ENCODE results near the gene FGFRL1. TPM values are rescaled to one million over a fixed set of nuclear protein-coding genes. Genes with fewer than 3 reads are reported as not detected.
"Not testable (repeated sequence)": the region's sequence is repeated elsewhere in the genome, so short reads cannot be mapped to it uniquely, and the experiment has no call there.

Gene FGFRL1
- total RNA-seq, 1 experiment from 2014 or later, result 59.5 TPM

DNA sequence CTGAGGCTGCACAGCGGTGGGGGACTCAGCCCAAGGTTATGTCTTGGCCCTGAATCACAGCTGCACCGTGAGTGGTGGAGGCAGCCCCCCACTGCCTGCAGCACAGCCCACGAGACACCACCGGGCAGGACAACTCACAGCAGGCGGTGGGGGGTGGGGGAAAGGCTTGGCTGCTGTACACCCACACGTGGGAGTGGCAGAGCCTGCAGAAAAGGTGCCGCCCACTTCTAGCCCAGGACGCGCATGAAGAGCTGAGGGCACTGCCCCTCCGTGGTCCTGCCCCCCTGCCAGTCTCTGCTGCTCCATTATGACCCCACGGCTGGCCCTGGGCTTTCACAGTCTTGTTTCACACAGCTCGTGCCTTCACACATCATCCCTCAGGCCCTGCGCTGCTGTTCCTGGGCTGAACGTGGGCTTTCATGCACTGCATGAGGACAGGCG lies 40.8 kb downstream of the FGFRL1 start:
- H3F3A ChIP-seq (ENCODE audit: insufficient read depth, low read depth), result no peaks in the 10 kb centered on the region
- no peak overlapping the region for H2AFZ ChIP-seq
- H3K36me3 ChIP-seq (ENCODE audit: low read depth), result no peaks in the 10 kb centered on the region
- H3K4me2 ChIP-seq, result no peak overlapping the region
- intact Hi-C loops (cut with micrococcal nuclease; ENCODE audit: unreplicated experiment), result no loop called here
- no peaks in the 10 kb centered on the region for H3K9me2 ChIP-seq (ENCODE audit: insufficient read depth)
- no peak overlapping the region for H3K4me3 ChIP-seq
- H3K9me3 ChIP-seq (ENCODE audit: insufficient read depth, low read depth), result no peaks in the 10 kb centered on the region
- ChIA-PET CTCF (no interaction called here), POLR2A (ENCODE audit: unreplicated experiment) (no interaction called here)
- H3K27me3 ChIP-seq (ENCODE audit: insufficient read depth, low read depth), result peaks cover 64% of the 10 kb centered on the region
- no peaks in the 10 kb centered on the region for H3K79me2 ChIP-seq (ENCODE audit: low read depth)
- 0 out of 2 replicates have a peak, but pooled peaks cover 8% of the 10 kb centered on the region for H3K4me1 ChIP-seq (replicated peaks; ENCODE audit: insufficient read depth)
- BruUV-seq (replicated peaks), result no TSS peak
- H3K27ac ChIP-seq, result no peak overlapping the region
- H4K20me1 ChIP-seq (ENCODE audit: insufficient read depth), result no peaks in the 10 kb centered on the region
- TF ChIP-seq EZH2 (IDR thresholded peaks at IDR 0.05; ENCODE audit: low read depth), result no peak
- TF ChIP-seq, protein P1, sequence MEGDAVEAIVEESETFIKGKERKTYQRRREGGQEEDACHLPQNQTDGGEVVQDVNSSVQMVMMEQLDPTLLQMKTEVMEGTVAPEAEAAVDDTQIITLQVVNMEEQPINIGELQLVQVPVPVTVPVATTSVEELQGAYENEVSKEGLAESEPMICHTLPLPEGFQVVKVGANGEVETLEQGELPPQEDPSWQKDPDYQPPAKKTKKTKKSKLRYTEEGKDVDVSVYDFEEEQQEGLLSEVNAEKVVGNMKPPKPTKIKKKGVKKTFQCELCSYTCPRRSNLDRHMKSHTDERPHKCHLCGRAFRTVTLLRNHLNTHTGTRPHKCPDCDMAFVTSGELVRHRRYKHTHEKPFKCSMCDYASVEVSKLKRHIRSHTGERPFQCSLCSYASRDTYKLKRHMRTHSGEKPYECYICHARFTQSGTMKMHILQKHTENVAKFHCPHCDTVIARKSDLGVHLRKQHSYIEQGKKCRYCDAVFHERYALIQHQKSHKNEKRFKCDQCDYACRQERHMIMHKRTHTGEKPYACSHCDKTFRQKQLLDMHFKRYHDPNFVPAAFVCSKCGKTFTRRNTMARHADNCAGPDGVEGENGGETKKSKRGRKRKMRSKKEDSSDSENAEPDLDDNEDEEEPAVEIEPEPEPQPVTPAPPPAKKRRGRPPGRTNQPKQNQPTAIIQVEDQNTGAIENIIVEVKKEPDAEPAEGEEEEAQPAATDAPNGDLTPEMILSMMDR (conservative IDR thresholded peaks at IDR 0.05), result no peak
- DNase-seq, result no peak

DNA sequence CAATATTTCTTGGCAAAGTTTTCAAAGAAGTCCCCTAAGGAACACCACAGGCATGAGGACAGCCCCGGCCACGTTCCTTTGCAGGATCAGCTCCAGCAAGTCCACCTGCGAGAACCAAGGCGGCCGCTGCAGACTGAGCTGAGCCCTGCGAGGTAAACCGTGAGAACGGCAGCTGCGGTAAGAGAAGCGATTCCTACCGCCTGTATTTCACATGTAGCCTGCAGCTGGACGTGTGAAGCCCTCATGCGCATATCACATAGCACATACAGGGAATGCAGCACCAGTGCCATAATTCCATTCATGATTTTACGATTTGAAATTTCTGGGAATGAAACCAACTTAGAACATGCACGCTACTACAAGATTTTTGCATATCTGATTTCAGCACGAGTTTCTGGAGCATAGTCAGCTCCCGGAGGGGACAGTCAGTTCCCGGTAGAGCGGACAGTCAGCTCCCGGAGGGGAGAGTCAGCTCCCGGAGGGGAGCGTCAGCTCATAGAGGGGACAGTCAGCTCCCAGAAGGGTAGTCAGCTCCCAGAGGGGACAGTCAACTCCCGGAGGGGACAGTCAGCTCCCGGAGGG lies 41.7 kb downstream of the FGFRL1 start:
- Histone ChIP-seq H3K27me3 (ENCODE audit: insufficient read depth, low read depth) (peaks cover 68% of the 10 kb centered on the region), H3K4me2 (peak overlapping the region; percentile 51), H3F3A (ENCODE audit: insufficient read depth, low read depth) (no peaks in the 10 kb centered on the region), H3K79me2 (ENCODE audit: low read depth) (no peaks in the 10 kb centered on the region), H3K4me1 (replicated peaks; ENCODE audit: insufficient read depth) (0 out of 2 replicates have a peak, but pooled peaks cover 8% of the 10 kb centered on the region), H3K4me3 (peak overlapping the region; percentile 7; the same call in 1 of the 2 replicates), H3K9me2 (ENCODE audit: insufficient read depth) (no peaks in the 10 kb centered on the region), H3K27ac (no peak overlapping the region), H4K20me1 (ENCODE audit: insufficient read depth) (no peaks in the 10 kb centered on the region), H3K9me3 (ENCODE audit: insufficient read depth, low read depth) (no peaks in the 10 kb centered on the region), H3K36me3 (ENCODE audit: low read depth) (no peaks in the 10 kb centered on the region), H2AFZ (no peak overlapping the region)
- CTCF ChIA-PET, result no interaction called here
- BruUV-seq (replicated peaks), result no TSS peak
- TF ChIP-seq, protein P1 (conservative IDR thresholded peaks at IDR 0.05), result no peak
- no peak for TF ChIP-seq EZH2 (IDR thresholded peaks at IDR 0.05; ENCODE audit: low read depth)
- intact Hi-C loops (cut with micrococcal nuclease; ENCODE audit: unreplicated experiment), result no loop called here
- no peak for DNase-seq
- POLR2A ChIA-PET (ENCODE audit: unreplicated experiment), result no interaction called here

DNA sequence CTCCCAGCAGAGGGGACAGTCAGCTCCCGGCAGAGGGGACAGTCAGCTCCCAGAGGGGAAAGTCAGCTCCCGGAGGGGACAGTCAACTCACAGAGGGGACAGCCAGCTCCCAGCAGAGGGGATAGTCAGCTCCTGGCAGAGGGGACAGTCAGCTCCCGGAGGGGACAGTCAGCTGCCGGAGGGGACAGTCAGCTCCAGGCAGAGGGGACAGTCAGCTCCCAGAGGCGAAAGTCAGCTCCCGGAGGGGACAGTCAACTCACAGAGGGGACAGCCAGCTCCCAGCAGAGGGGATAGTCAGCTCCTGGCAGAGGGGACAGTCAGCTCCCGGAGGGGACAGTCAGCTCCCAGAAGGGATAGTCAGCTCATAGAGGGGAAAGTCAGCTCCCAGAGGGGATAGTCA lies 42.5 kb downstream of the FGFRL1 start:
- H3K27ac ChIP-seq; H4K20me1 ChIP-seq (ENCODE audit: insufficient read depth); H3K36me3 ChIP-seq (ENCODE audit: low read depth); H3K4me3 ChIP-seq; H3K4me1 ChIP-seq (replicated peaks; ENCODE audit: insufficient read depth); H3K9me2 ChIP-seq (ENCODE audit: insufficient read depth); CTCF ChIA-PET; BruUV-seq (replicated peaks); H3K79me2 ChIP-seq (ENCODE audit: low read depth); intact Hi-C loops (cut with micrococcal nuclease; ENCODE audit: unreplicated experiment); H2AFZ ChIP-seq; H3F3A ChIP-seq (ENCODE audit: insufficient read depth, low read depth); H3K4me2 ChIP-seq; H3K9me3 ChIP-seq (ENCODE audit: insufficient read depth, low read depth); DNase-seq: not testable (repeated sequence)
- peaks cover 76% of the 10 kb centered on the region for H3K27me3 ChIP-seq (ENCODE audit: insufficient read depth, low read depth)
- POLR2A ChIA-PET (ENCODE audit: unreplicated experiment), result interaction anchor here (1.3 kb wide), 1 partner anchor 25 kb away, joined by 5 read pairs; no protein-coding TSS in a partner anchor

DNA sequence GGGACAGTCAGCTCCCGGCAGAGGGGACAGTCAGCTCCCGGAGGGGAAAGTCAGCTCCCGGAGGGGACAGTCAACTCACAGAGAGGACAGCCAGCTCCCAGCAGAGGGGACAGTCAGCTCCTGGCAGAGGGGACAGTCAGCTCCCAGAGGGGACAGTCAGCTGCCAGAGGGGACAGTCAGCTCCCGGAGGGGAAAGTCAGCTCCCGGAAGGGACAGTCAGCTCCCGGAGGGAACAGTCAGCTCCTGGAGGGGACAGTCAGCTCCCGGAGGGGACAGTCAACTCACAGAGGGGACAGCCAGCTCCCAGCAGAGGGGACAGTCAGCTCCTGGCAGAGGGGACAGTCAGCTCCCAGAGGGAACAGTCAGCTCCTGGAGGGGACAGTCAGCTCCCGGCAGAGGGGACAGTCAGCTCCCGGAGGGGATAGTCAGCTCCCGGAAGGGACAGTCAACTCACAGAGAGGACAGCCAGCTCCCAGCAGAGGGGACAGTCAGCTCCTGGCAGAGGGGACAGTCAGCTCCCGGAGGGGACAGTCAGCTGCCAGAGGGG lies 43.3 kb downstream of the FGFRL1 start:
- DNase-seq; H2AFZ ChIP-seq; intact Hi-C loops (cut with micrococcal nuclease; ENCODE audit: unreplicated experiment); H3K27ac ChIP-seq; H3K36me3 ChIP-seq (ENCODE audit: low read depth); H3K4me2 ChIP-seq; BruUV-seq (replicated peaks); H3K79me2 ChIP-seq (ENCODE audit: low read depth); H4K20me1 ChIP-seq (ENCODE audit: insufficient read depth); H3K4me3 ChIP-seq; H3K4me1 ChIP-seq (replicated peaks; ENCODE audit: insufficient read depth); H3K9me2 ChIP-seq (ENCODE audit: insufficient read depth); H3K9me3 ChIP-seq (ENCODE audit: insufficient read depth, low read depth); H3F3A ChIP-seq (ENCODE audit: insufficient read depth, low read depth): not testable (repeated sequence)
- peaks cover 73% of the 10 kb centered on the region for H3K27me3 ChIP-seq (ENCODE audit: insufficient read depth, low read depth)
- POLR2A ChIA-PET (ENCODE audit: unreplicated experiment), result interaction anchor here (1.3 kb wide), 1 partner anchor 24 kb away, joined by 5 read pairs; no protein-coding TSS in a partner anchor
- CTCF ChIA-PET, result interaction anchor here (0.7 kb wide), 1 partner anchor 45 kb away, joined by 5 read pairs; no protein-coding TSS in a partner anchor

DNA sequence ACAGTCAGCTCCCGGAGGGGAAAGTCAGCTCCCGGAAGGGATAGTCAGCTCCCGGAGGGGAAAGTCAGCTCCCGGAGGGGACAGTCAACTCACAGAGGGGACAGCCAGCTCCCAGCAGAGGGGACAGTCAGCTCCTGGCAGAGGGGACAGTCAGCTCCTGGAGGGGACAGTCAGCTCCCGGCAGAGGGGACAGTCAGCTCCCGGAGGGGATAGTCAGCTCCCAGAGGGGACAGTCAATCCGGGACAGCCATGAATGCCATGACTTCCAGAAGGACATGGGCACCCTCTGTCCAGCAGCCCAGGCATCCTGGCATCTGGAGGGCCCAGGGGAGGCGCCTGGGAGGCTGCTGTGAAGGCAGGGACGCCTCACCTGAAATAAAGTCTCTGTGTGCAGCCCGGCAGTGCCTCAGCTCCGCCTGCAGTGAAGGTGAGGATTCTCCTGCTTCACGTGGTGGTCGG lies 43.8 kb downstream of the FGFRL1 start:
- H3K27me3 ChIP-seq (ENCODE audit: insufficient read depth, low read depth), result peaks cover 68% of the 10 kb centered on the region
- H3K4me2 ChIP-seq; H3F3A ChIP-seq (ENCODE audit: insufficient read depth, low read depth); H3K27ac ChIP-seq; H3K9me3 ChIP-seq (ENCODE audit: insufficient read depth, low read depth); BruUV-seq (replicated peaks); H4K20me1 ChIP-seq (ENCODE audit: insufficient read depth); H2AFZ ChIP-seq; H3K36me3 ChIP-seq (ENCODE audit: low read depth); H3K9me2 ChIP-seq (ENCODE audit: insufficient read depth); H3K4me3 ChIP-seq; H3K79me2 ChIP-seq (ENCODE audit: low read depth); DNase-seq; H3K4me1 ChIP-seq (replicated peaks; ENCODE audit: insufficient read depth); intact Hi-C loops (cut with micrococcal nuclease; ENCODE audit: unreplicated experiment): not testable (repeated sequence)
- CTCF ChIA-PET, result interaction anchor here (0.7 kb wide), 1 partner anchor 46 kb away, joined by 5 read pairs; no protein-coding TSS in a partner anchor
- POLR2A ChIA-PET (ENCODE audit: unreplicated experiment), result interaction anchor here (1.3 kb wide), 1 partner anchor 23 kb away, joined by 5 read pairs; no protein-coding TSS in a partner anchor
